HG02870 (cell line): ENCODE results near the gene ADAMTSL3.

Experiments used
- ATAC-seq: cut with Tn5 transposase; IDR thresholded peaks from one replicate; pipeline ENCODE4 v1.9.1; 2021; ENCODE audit warnings: mild to moderate bottlenecking, moderate library complexity; ENCODE audit not compliant: unreplicated experiment

Gene ADAMTSL3

GRCh38 chr15:83858820-83859505 is 205.0 kb downstream of the ADAMTSL3 start:
- ATAC-seq, result no peak

GRCh38 chr15:83866692-83867091 is 212.8 kb downstream of the ADAMTSL3 start:
- no peak for ATAC-seq

- ATAC-seq, result no peak
These were observed 215.4 kb downstream of the ADAMTSL3 start for GRCh38 chr15:83869341-83869740.

GRCh38 chr15:83871808-83872559 is 218.1 kb downstream of the ADAMTSL3 start:
- ATAC-seq, result peak; percentile 92

GRCh38 chr15:83873966-83874365 is 220.0 kb downstream of the ADAMTSL3 start:
- ATAC-seq, result no peak

- no peak for ATAC-seq
These were observed 226.6 kb downstream of the ADAMTSL3 start for GRCh38 chr15:83880529-83880928.

- ATAC-seq, result no peak
These were observed 227.2 kb downstream of the ADAMTSL3 start for GRCh38 chr15:83881156-83881555.

- ATAC-seq, result no peak
These were observed 232.4 kb downstream of the ADAMTSL3 start for GRCh38 chr15:83886321-83886720.

GRCh38 chr15:83887404-83887803 is 233.5 kb downstream of the ADAMTSL3 start:
- ATAC-seq, result no peak

- no peak for ATAC-seq
These were observed 234.0 kb downstream of the ADAMTSL3 start for GRCh38 chr15:83887961-83888360.

GRCh38 chr15:83889995-83890394 is 236.1 kb downstream of the ADAMTSL3 start:
- ATAC-seq, result no peak

- ATAC-seq, result no peak
These were observed 236.7 kb downstream of the ADAMTSL3 start for GRCh38 chr15:83890587-83890986.

GRCh38 chr15:83892498-83892897 is 238.6 kb downstream of the ADAMTSL3 start:
- ATAC-seq, result no peak

- ATAC-seq, result no peak
These were observed 239.4 kb downstream of the ADAMTSL3 start for GRCh38 chr15:83893308-83893707.

GRCh38 chr15:83897037-83897436 is 243.1 kb downstream of the ADAMTSL3 start:
- no peak for ATAC-seq

- no peak for ATAC-seq
These were observed 244.4 kb downstream of the ADAMTSL3 start for GRCh38 chr15:83898361-83898760.

GRCh38 chr15:83899670-83900069 is 245.7 kb downstream of the ADAMTSL3 start:
- ATAC-seq, result no peak

GRCh38 chr15:83904107-83905040 is 250.5 kb downstream of the ADAMTSL3 start:
- no peak for ATAC-seq

- ATAC-seq, result no peak
These were observed 251.8 kb downstream of the ADAMTSL3 start for GRCh38 chr15:83905556-83906273.

- ATAC-seq, result no peak
These were observed 257.4 kb downstream of the ADAMTSL3 start for GRCh38 chr15:83911345-83911744.

GRCh38 chr15:83912343-83912742 is 258.4 kb downstream of the ADAMTSL3 start:
- ATAC-seq, result no peak
